IMR-90 (cell line): ENCODE measurements around the gene FA2H. TPM values are rescaled to one million over a fixed set of nuclear protein-coding genes. Genes with fewer than 3 reads are reported as not detected.

ENCODE experiments used
- ATAC-seq: fragments of 200-7000 bp; cut with Tn5 transposase; 2 replicates; pipeline ENCODE4 v1.9.1; 2020; ENCODE audit warnings: low read depth, mild to moderate bottlenecking, moderate library complexity
- BruUV-seq: library from RNA; stranded (reverse); fragments of 400-500 nt; replicated peaks from 2 replicates; lab custom pipeline; 2021; lab: Mats Ljungman, UMichigan
- CTCF ChIA-PET: fragments of 300-600 bp; formaldehyde crosslinking; extraction: SDS; loops from one replicate; lab custom pipeline; 2021; ENCODE audit warnings: antibody characterized with exemption; lab: Yijun Ruan, JAX
- POLR2A ChIA-PET: fragments of 300-600 bp; sonication (Branson Sonifier 250); formaldehyde crosslinking; loops from one replicate; lab custom pipeline; 2022; ENCODE audit warnings: antibody characterized with exemption; ENCODE audit not compliant: unreplicated experiment; lab: Charles Lee
- DNase-seq: peaks from one replicate; pipeline ENCODE4 v3.0.0; 2013
- H2AFZ ChIP-seq: replicated peaks from 2 replicates; pipeline ENCODE3; 2013; ENCODE audit warnings: low read length, mild to moderate bottlenecking; ENCODE audit not compliant: poor library complexity
- H2AK5ac ChIP-seq: 2 replicates; pipeline ENCODE4 v1.6.1; 2013; ENCODE audit warnings: low read depth, low read length, inconsistent platforms
- H2AK9ac ChIP-seq: replicated peaks from 2 replicates; pipeline ENCODE3; 2013; ENCODE audit warnings: mild to moderate bottlenecking, low read depth, low read length, moderate library complexity; ENCODE audit not compliant: poor library complexity
- H2BK120ac ChIP-seq: 2 replicates; pipeline ENCODE4 v1.6.1; 2013; ENCODE audit warnings: low read depth, low read length, inconsistent platforms
- H2BK15ac ChIP-seq: 3 replicates; pipeline ENCODE4 v1.6.1; 2013; ENCODE audit warnings: low read depth, low read length, inconsistent platforms
- H2BK20ac ChIP-seq: 2 replicates; pipeline ENCODE4 v1.6.1; 2013; ENCODE audit warnings: low read depth, mild to moderate bottlenecking, inconsistent platforms, low read length, moderate library complexity
- H2BK5ac ChIP-seq: 2 replicates; pipeline ENCODE4 v1.6.1; 2013; ENCODE audit warnings: mild to moderate bottlenecking, low read depth, low read length, inconsistent platforms; ENCODE audit not compliant: poor library complexity, severe bottlenecking
- H3K14ac ChIP-seq: replicated peaks from 2 replicates; pipeline ENCODE4 v1.6.1; 2013; ENCODE audit warnings: low read depth, low read length, inconsistent platforms
- H3K18ac ChIP-seq: 2 replicates; pipeline ENCODE4 v1.6.1; 2013; ENCODE audit warnings: low read depth, low read length, control low read depth
- H3K23ac ChIP-seq: 2 replicates; pipeline ENCODE4 v1.6.1; 2013; ENCODE audit warnings: low read depth, low read length, inconsistent platforms
- H3K27ac ChIP-seq: 2 replicates; pipeline ENCODE4 v1.5.1; 2013; ENCODE audit warnings: mild to moderate bottlenecking, control low read depth, low read length; ENCODE audit not compliant: insufficient read depth
- H3K27me3 ChIP-seq: 2 replicates; pipeline ENCODE4 v1.6.1; 2013; ENCODE audit warnings: low read length; ENCODE audit not compliant: control insufficient read depth, insufficient read depth
- H3K36me3 ChIP-seq: 2 replicates; pipeline ENCODE4 v1.6.1; 2013; ENCODE audit warnings: low read length, mixed read lengths; ENCODE audit not compliant: control insufficient read depth, insufficient read depth
- H3K4ac ChIP-seq: 2 replicates; pipeline ENCODE4 v1.6.1; 2013; ENCODE audit warnings: low read depth, low read length, inconsistent platforms
- H3K4me1 ChIP-seq: 2 replicates; pipeline ENCODE4 v1.6.1; 2013; ENCODE audit warnings: low read length, mixed read lengths; ENCODE audit not compliant: control insufficient read depth, insufficient read depth
- H3K4me2 ChIP-seq: 2 replicates; pipeline ENCODE4 v1.6.1; 2013; ENCODE audit warnings: low read depth, mild to moderate bottlenecking, control low read depth, low read length, moderate library complexity
- H3K4me3 ChIP-seq: 2 replicates; pipeline ENCODE4 v1.5.1; 2013; ENCODE audit warnings: low read depth, mild to moderate bottlenecking, control low read depth, low read length, moderate library complexity; ENCODE audit not compliant: insufficient read depth
- H3K56ac ChIP-seq: 2 replicates; pipeline ENCODE4 v1.6.1; 2013; ENCODE audit warnings: low read length, inconsistent platforms; ENCODE audit not compliant: insufficient read depth; ENCODE audit errors: extremely low read depth
- H3K79me1 ChIP-seq, 2 experiments: 2 replicates each; pipeline ENCODE4 v1.6.1; 2013; ENCODE audit warnings: low read length in 2 of 2, inconsistent platforms in 1 of 2, low read depth in 1 of 2
- H3K9ac ChIP-seq: 2 replicates; pipeline ENCODE4 v1.6.1; 2013; ENCODE audit warnings: low read depth, low read length, control low read depth
- H3K9me1 ChIP-seq: 2 replicates; pipeline ENCODE4 v1.6.1; 2013; ENCODE audit warnings: low read length, inconsistent platforms; ENCODE audit not compliant: insufficient read depth
- H3K9me3 ChIP-seq: 2 replicates; pipeline ENCODE4 v1.6.1; 2013; ENCODE audit warnings: low read length; ENCODE audit not compliant: control insufficient read depth, insufficient read depth
- H4K20me1 ChIP-seq: 2 replicates; pipeline ENCODE4 v1.6.1; 2013; ENCODE audit warnings: low read length, inconsistent platforms; ENCODE audit not compliant: insufficient read depth
- H4K5ac ChIP-seq: 2 replicates; pipeline ENCODE4 v1.6.1; 2013; ENCODE audit warnings: mild to moderate bottlenecking, low read depth, low read length, control low read depth
- H4K8ac ChIP-seq, 2 experiments: 2 replicates each; pipeline ENCODE4 v1.6.1; 2013; ENCODE audit warnings: low read depth in 2 of 2, low read length in 2 of 2, control low read depth in 1 of 2, inconsistent platforms in 1 of 2
- H4K91ac ChIP-seq: 2 replicates; pipeline ENCODE4 v1.6.1; 2013; ENCODE audit warnings: low read depth, low read length, inconsistent platforms; ENCODE audit not compliant: insufficient read depth
- BHLHE40 ChIP-seq: fragments of 150-350 bp; IDR thresholded peaks from 2 replicates; pipeline ENCODE4 v1.6.1; 2016; ENCODE audit warnings: mild to moderate bottlenecking, low read depth, low read length
- CEBPB ChIP-seq: IDR thresholded peaks from 2 replicates; pipeline ENCODE4 v1.6.1; 2012; ENCODE audit warnings: low read depth, low read length, improper control_type of control experiment
- CHD1 ChIP-seq: IDR thresholded peaks from 2 replicates; pipeline ENCODE4 v1.6.1; 2012; ENCODE audit warnings: low read depth, low read length, improper control_type of control experiment
- FOS ChIP-seq: fragments of 150-350 bp; IDR thresholded peaks from 2 replicates; pipeline ENCODE4 v1.6.1; 2016; ENCODE audit warnings: low read depth, low read length
- MAFK ChIP-seq: IDR thresholded peaks from 2 replicates; pipeline ENCODE4 v1.6.1; 2012; ENCODE audit warnings: low read depth, low read length, improper control_type of control experiment
- MAZ ChIP-seq: IDR thresholded peaks from 2 replicates; pipeline ENCODE4 v1.6.1; 2012; ENCODE audit warnings: low read depth, mild to moderate bottlenecking, low read length, improper control_type of control experiment, moderate library complexity, borderline replicate concordance
- MXI1 ChIP-seq: IDR thresholded peaks from 2 replicates; pipeline ENCODE4 v1.6.1; 2012; ENCODE audit warnings: low read depth, mild to moderate bottlenecking, low read length, moderate library complexity, borderline replicate concordance
- NFE2L2 ChIP-seq: fragments of 150-350 bp; IDR thresholded peaks from 2 replicates; pipeline ENCODE4 v1.6.1; 2016; ENCODE audit warnings: low read depth, mild to moderate bottlenecking, low read length
- POLR2A ChIP-seq: IDR thresholded peaks from 2 replicates; pipeline ENCODE4 v1.6.1; 2012; ENCODE audit warnings: mild to moderate bottlenecking, low read depth, low read length
- RAD21 ChIP-seq: IDR thresholded peaks from 2 replicates; pipeline ENCODE4 v1.6.1; 2012; ENCODE audit warnings: low read length, improper control_type of control experiment
- RCOR1 ChIP-seq: IDR thresholded peaks from 2 replicates; pipeline ENCODE4 v1.6.1; 2012; ENCODE audit warnings: mild to moderate bottlenecking, low read length, improper control_type of control experiment; ENCODE audit not compliant: insufficient replicate concordance
- RFX5 ChIP-seq: IDR thresholded peaks from 2 replicates; pipeline ENCODE4 v1.8.0; 2012; ENCODE audit warnings: low read depth, mild to moderate bottlenecking, low read length, moderate library complexity
- SMC3 ChIP-seq: fragments of 150-350 bp; IDR thresholded peaks from 2 replicates; pipeline ENCODE4 v1.6.1; 2016; ENCODE audit warnings: low read depth, mild to moderate bottlenecking, antibody characterized with exemption, low read length, moderate library complexity
- WGBS, 2 experiments: methylation state at CpG; one replicate each; pipeline versions ENCODE4 v1.1.5 to v1.1.7; 2013; ENCODE audit warnings: missing lambda C conversion rate in 2 of 2; ENCODE audit not compliant: insufficient read length in 1 of 2; ENCODE audit errors: extremely low coverage in 2 of 2; 5-methylcytosine and 5-hydroxymethylcytosine counted together
- dilution Hi-C: fragments of 300-500 bp; cut with HindIII; formaldehyde crosslinking; loops from one replicate; pipeline ENCODE4 v1.14.3; 2018; ENCODE audit warnings: low sequenced_read_pairs; ENCODE audit not compliant: unreplicated experiment
- in situ Hi-C: fragments of 300-500 bp; cut with MboI; formaldehyde crosslinking; loops from 3 replicates; pipeline ENCODE4 v1.14.3; 2019; ENCODE audit warnings: low sequenced_read_pairs, inconsistent platforms, mixed read lengths
- intact Hi-C: fragments of 100-400 bp; cut with micrococcal nuclease; formaldehyde crosslinking; loops from 2 replicates; pipeline ENCODE4 v1.10.0; 2022
- polyA plus RNA-seq, 3 experiments: library from polyadenylated mRNA; depleted of rRNA; stranded (reverse); fragments of >200 nt; gene quantifications; 2 replicates each; pipeline ENCODE4 v1.2.3, GENCODE V29; 2012; ENCODE audit warnings: low replicate concordance in 1 of 3
- total RNA-seq: library from RNA; depleted of rRNA; stranded (reverse); fragments of >200 nt; gene quantifications from 2 replicates; pipeline ENCODE4 v1.2.3, GENCODE V29; 2012
- TF ChIP-seq, protein P1 (sequence below): conservative IDR thresholded peaks from 2 replicates; pipeline ENCODE4 v1.5.1; 2012; ENCODE audit warnings: mild to moderate bottlenecking, low read depth, low read length, improper control_type of control experiment
- TF ChIP-seq, protein P2 (sequence below): fragments of 150-350 bp; IDR thresholded peaks from 2 replicates; pipeline ENCODE4 v1.6.1; 2016; ENCODE audit warnings: low read depth, mild to moderate bottlenecking, low read length, moderate library complexity, borderline replicate concordance
- TF ChIP-seq, protein P3 (sequence below): fragments of 150-350 bp; IDR thresholded peaks from 2 replicates; pipeline ENCODE4 v1.6.1; 2017; ENCODE audit warnings: mild to moderate bottlenecking, antibody characterized with exemption, low read length, low read depth

Gene FA2H
- total and polyA plus RNA-seq, 2 of the 4 experiments (the other 2 are of a cell fraction): not detected

DNA sequence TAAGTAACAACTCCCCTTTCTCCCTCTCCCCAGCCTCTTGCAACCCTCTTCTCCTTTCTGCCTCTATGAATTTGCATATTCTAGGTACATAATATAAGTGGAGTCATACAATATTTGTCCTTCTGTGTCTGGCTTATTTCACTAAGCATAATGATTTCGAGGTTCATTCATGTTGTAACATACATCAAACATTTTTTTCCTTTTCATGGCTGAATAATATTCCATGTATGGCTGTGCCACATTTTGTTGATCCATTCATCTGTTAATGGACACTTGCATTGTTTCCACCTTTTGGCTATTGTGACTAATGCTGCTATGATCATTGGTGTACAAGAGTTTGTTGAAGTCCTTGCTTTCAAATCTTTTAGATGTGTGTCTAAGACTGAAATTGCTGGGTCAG lies 17.6 kb upstream of the FA2H start:
- no peaks in the 10 kb centered on the region for H3K36me3 ChIP-seq
- BruUV-seq: no TSS peak
- H3K4me3 ChIP-seq: no peak overlapping the region
- no peak overlapping the region for H3K4me2 ChIP-seq
- no peak overlapping the region for H2BK120ac ChIP-seq
- H3K4ac ChIP-seq: no peak overlapping the region
- H3K9me1 ChIP-seq: no peaks in the 10 kb centered on the region
- no peak overlapping the region for H2AK5ac ChIP-seq
- no peak overlapping the region for H2BK20ac ChIP-seq
- H4K91ac ChIP-seq: no peak overlapping the region
- DNase-seq: no peak
- no peak overlapping the region for H3K14ac ChIP-seq
- no peak overlapping the region for H3K9ac ChIP-seq
- H3K56ac ChIP-seq: no peak overlapping the region
- H3K27ac ChIP-seq: no peak overlapping the region
- no peaks in the 10 kb centered on the region for H4K20me1 ChIP-seq
- no peak overlapping the region for H2BK15ac ChIP-seq
- no peaks in the 10 kb centered on the region for H3K4me1 ChIP-seq
- in situ Hi-C loops (no loop called here), dilution Hi-C loops (no loop called here), intact Hi-C loops (no loop called here)
- CTCF ChIA-PET: no interaction called here
- H4K8ac ChIP-seq: no peak overlapping the region
- peaks cover 16% of the 10 kb centered on the region for H3K27me3 ChIP-seq
- WGBS, 2 experiments: no CpG with 5 or more reads among the region's 1 CpG
- TF ChIP-seq, protein P1, sequence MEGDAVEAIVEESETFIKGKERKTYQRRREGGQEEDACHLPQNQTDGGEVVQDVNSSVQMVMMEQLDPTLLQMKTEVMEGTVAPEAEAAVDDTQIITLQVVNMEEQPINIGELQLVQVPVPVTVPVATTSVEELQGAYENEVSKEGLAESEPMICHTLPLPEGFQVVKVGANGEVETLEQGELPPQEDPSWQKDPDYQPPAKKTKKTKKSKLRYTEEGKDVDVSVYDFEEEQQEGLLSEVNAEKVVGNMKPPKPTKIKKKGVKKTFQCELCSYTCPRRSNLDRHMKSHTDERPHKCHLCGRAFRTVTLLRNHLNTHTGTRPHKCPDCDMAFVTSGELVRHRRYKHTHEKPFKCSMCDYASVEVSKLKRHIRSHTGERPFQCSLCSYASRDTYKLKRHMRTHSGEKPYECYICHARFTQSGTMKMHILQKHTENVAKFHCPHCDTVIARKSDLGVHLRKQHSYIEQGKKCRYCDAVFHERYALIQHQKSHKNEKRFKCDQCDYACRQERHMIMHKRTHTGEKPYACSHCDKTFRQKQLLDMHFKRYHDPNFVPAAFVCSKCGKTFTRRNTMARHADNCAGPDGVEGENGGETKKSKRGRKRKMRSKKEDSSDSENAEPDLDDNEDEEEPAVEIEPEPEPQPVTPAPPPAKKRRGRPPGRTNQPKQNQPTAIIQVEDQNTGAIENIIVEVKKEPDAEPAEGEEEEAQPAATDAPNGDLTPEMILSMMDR: no peak
- TF ChIP-seq RAD21: no peak
- no peak for TF ChIP-seq MAFK
- TF ChIP-seq FOS: no peak
- TF ChIP-seq, protein P2, sequence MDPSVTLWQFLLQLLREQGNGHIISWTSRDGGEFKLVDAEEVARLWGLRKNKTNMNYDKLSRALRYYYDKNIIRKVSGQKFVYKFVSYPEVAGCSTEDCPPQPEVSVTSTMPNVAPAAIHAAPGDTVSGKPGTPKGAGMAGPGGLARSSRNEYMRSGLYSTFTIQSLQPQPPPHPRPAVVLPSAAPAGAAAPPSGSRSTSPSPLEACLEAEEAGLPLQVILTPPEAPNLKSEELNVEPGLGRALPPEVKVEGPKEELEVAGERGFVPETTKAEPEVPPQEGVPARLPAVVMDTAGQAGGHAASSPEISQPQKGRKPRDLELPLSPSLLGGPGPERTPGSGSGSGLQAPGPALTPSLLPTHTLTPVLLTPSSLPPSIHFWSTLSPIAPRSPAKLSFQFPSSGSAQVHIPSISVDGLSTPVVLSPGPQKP: no peak
- no peak for TF ChIP-seq MXI1
- no peak for TF ChIP-seq CEBPB
- TF ChIP-seq CHD1: no peak
- TF ChIP-seq SMC3: no peak
- TF ChIP-seq, protein P3, sequence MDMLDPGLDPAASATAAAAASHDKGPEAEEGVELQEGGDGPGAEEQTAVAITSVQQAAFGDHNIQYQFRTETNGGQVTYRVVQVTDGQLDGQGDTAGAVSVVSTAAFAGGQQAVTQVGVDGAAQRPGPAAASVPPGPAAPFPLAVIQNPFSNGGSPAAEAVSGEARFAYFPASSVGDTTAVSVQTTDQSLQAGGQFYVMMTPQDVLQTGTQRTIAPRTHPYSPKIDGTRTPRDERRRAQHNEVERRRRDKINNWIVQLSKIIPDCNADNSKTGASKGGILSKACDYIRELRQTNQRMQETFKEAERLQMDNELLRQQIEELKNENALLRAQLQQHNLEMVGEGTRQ: no peak
- TF ChIP-seq BHLHE40: no peak
- no peak for TF ChIP-seq MAZ
- no peak for TF ChIP-seq RCOR1
- no peak for TF ChIP-seq RFX5
- no peak for TF ChIP-seq NFE2L2
- TF ChIP-seq POLR2A: no peak
- POLR2A ChIA-PET: no interaction called here
- no peak overlapping the region for H2AK9ac ChIP-seq
- H4K5ac ChIP-seq: no peak overlapping the region
- no peak overlapping the region for H3K23ac ChIP-seq
- H3K18ac ChIP-seq: no peak overlapping the region
- no peak for ATAC-seq
- H3K9me3 ChIP-seq: no peaks in the 10 kb centered on the region
- no peak overlapping the region for H2BK5ac ChIP-seq
- no peaks in the 10 kb centered on the region for H3K79me1 ChIP-seq
- H2AFZ ChIP-seq: no peak overlapping the region
